Fibroblast of pulmonary artery (primary cell): ENCODE data around the gene GEMIN4.

Source experiments
- DNase-seq: peaks from one replicate; pipeline ENCODE4 v3.0.0-alpha.2; 2010; ENCODE audit warnings: low read depth
- H3K4me3 ChIP-seq: replicated peaks from 2 replicates; pipeline ENCODE4 v1.5.1; 2011; ENCODE audit warnings: low read depth, mild to moderate bottlenecking, control low read depth, low read length, moderate library complexity
- CTCF ChIP-seq: IDR thresholded peaks from 2 replicates; pipeline ENCODE4 v1.5.1; 2011; ENCODE audit warnings: mild to moderate bottlenecking, control low read depth, low read length, inconsistent platforms; ENCODE audit errors: missing control alignments

GEMIN4 gene

DNA sequence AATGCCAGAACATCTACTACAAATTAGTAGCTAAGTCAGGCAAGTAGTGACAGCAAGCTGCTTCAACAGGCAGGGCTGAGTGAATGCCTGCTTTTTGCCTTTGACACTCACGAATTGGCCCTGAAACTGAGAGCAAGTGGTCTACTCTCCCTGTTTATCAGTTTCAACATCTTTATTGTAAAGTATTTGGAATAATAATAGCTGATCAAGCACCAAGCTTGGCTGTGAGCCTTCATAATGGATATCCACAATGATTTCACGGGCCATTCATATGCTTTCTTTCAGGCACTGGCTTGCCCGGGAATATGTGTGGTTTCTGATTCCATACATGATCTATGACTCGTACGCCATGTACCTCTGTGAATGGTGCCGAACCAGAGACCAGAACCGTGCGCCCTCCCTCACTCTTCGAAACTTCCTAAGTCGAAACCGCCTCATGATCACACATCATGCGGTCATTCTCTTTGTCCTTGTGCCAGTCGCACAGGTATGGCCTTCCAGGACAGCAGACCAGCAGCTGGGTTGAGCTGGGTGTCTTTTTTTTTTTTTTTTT, 14.4 kb downstream of the GEMIN4 start:
- DNase-seq = no peak
- H3K4me3 ChIP-seq = no peak overlapping the region
- TF ChIP-seq CTCF = no peak

- DNase-seq = no peak
- H3K4me3 ChIP-seq = peak overlapping the region; percentile 68
- TF ChIP-seq CTCF = no peak
Measured at GRCh38 chr17:733743-734142, 18.3 kb downstream of the GEMIN4 start.

DNA sequence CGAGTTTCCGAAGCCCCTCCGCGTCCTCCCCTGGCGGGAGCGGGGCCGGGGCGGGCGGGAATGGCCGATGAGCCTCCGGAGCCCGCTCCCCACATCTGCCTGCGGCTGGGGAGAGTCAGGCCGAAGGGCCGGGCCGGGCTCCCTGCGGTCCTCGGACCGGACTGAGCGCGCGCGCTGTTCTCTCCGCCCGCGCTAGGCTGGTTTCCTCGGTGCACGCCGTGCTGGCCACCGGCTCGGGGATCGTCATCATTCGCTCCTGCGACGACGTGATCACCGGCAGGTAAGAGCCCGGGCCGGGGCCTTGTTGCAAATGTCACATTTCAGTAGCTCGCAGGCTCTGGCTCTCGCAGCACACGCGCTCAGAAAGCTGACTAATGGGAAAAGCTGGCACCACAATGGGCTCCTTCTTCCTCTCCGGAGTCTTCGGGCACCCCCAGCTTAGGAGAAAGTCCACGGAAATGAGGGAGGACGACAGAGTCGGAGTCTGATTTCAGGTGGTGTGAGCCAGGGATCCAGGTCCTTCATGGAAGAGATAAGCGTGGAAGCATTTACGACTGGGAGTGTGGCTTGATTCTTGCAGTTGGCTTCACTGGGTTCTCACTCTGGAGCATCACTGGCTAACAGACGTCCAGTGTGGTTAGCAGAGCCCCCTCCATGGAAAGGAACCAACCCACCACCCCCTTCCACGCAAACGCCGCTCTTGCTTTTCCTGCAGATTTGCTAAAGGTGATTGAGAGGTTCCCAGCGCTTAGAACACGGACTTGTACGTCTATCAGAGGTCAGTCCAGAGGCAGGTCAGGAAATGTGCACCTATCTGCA, 19.0 kb downstream of the GEMIN4 start:
- H3K4me3 ChIP-seq = peak overlapping the region; percentile 68
- no peak for TF ChIP-seq CTCF
- peak; percentile 20 for DNase-seq

DNA sequence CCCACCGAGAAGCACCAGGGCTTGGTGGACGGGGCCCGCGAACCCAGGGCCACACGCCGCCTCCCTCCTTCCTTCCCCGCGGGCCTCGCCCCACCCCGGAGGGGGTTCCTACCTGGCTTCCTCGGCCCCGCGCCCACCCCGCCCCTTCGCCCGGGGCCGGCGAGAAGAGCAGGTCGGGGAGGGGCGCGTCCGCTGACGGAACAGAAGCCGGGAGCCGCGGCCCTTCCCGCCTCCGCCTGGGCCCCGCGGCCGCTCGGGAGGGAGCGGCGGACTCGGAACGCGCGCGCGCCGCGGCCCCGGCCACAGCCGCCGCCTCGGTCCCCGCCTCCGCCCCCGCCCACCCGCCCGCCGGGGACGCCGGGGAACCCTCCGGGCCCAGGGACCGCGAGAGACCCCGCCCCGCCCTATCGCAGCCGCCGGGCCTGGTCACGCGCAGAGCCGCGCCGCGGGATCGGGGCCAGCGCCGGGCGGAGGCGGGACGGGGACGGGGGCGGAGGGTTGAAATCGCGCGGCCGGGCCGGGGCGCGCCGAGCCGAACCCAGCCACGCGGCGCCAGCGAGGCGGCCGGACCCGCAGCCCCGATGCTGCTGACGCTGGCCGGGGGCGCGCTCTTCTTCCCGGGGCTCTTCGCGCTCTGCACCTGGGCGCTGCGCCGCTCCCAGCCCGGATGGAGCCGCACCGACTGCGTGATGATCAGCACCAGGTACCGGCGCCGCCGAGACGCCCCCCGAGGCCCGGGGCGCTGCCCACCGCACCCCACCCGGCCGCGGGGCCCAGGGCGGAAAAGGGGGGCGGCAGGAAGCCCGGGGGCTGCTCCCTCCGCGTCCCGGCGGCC, 19.8 kb downstream of the GEMIN4 start, which contains the start of gene TLCD3A:
TSS of gene TLCD3A (plus strand) at position 530 of the 835 bp plus-strand sequence. CDS start at position 582, 52 bp downstream.
- peak; percentile 60 for DNase-seq
- no peak for TF ChIP-seq CTCF
- H3K4me3 ChIP-seq = peak within 1 kb of the TSS; percentile 68

GRCh38 chr17:731644-732066, 20.4 kb downstream of the GEMIN4 start:
- peak overlapping the region; percentile 68 for H3K4me3 ChIP-seq
- peak; percentile 21 for DNase-seq
- TF ChIP-seq CTCF = no peak

DNA sequence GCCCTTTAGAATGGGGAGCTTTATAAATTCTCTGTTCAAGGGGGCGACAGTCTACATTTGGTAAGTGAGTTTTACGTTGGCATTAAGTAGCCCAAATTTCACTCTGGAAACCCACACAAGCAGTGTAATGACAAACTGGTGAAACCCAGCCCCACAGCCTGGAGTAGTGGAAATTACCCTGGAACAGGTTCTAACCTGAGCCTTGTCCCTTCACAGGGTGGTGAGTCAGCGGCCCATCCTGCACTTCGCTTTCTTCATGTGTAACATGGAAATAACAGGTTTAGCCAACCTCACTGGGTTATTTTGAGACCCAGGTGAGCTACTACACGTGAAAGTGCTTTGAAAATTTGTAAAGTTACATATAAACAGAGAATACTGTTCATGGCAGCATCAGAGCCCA, 23.2 kb downstream of the GEMIN4 start:
- DNase-seq = no peak
- no peak for TF ChIP-seq CTCF
- no peak overlapping the region for H3K4me3 ChIP-seq
